Sigmoid colon (tissue), 7 donors: ENCODE results near the gene ELK1. TPM values are rescaled to one million over a fixed set of nuclear protein-coding genes. Genes with fewer than 3 reads are reported as not detected.

Experiments used
- DNase-seq: peaks from one replicate; pipeline ENCODE4 v3.0.0-alpha.2; 2019
- H3K27ac ChIP-seq, 4 donors: fragments of 200-600 bp; sonication (generic); one replicate each; pipeline ENCODE4 v1.5.1; 2016 to 2019; ENCODE audit warnings: mild to moderate bottlenecking in 1 of 4
- H3K27me3 ChIP-seq, 3 donors: fragments of 200-600 bp; sonication (generic); one replicate each; pipeline ENCODE4 v1.5.1; 2019; ENCODE audit warnings: mild to moderate bottlenecking in 1 of 3
- H3K36me3 ChIP-seq, 4 donors: fragments of 200-600 bp; sonication (generic); one replicate each; pipeline ENCODE4 v1.5.1; 2016 to 2019
- H3K4me1 ChIP-seq, 4 donors: fragments of 200-600 bp; sonication (generic); one replicate each; pipeline ENCODE4 v1.5.1; 2017 to 2019
- H3K4me3 ChIP-seq, 4 donors: fragments of 200-600 bp; sonication (generic); one replicate each; pipeline ENCODE4 v1.5.1; 2017 to 2019; ENCODE audit warnings: mild to moderate bottlenecking in 2 of 4, moderate library complexity in 1 of 4
- H3K9me3 ChIP-seq, 4 donors: fragments of 200-600 bp in 3 of 4; sonication (generic) in 3 of 4; one replicate each; pipeline versions ENCODE4 v1.5.1 to v1.6.1; 2013 to 2019
- CTCF ChIP-seq, 4 experiments: fragments of 450-650 bp in 3 of 4; fragments of 200-600 bp in 1 of 4; IDR thresholded peaks; one replicate each; pipeline ENCODE4 v1.5.1; 2016 to 2019; ENCODE audit warnings: antibody characterized with exemption in 4 of 4, mild to moderate bottlenecking in 3 of 4, moderate library complexity in 2 of 4
- EP300 ChIP-seq, 4 donors: sonication (generic); formaldehyde crosslinking; IDR thresholded peaks; one replicate each; pipeline ENCODE4 v1.6.1; 2017; ENCODE audit warnings: antibody characterized with exemption in 4 of 4
- POLR2A ChIP-seq, 2 donors: fragments of 450-650 bp; IDR thresholded peaks; one replicate each; pipeline ENCODE4 v1.6.1; 2016; ENCODE audit warnings: antibody characterized with exemption in 2 of 2, mild to moderate bottlenecking in 2 of 2, moderate library complexity in 2 of 2
- POLR2AphosphoS5 ChIP-seq, 4 donors: sonication (generic); formaldehyde crosslinking; IDR thresholded peaks; one replicate each; pipeline ENCODE4 v1.6.1; 2017; ENCODE audit warnings: antibody characterized with exemption in 4 of 4
- WGBS, 2 donors: extraction: QIAGEN DNeasy Blood & Tissue Kit; methylation state at CpG; one replicate each; pipeline ENCODE4 v1.1.7; 2013; 5-methylcytosine and 5-hydroxymethylcytosine counted together
- intact Hi-C: fragments of 100-400 bp; cut with DNase I; formaldehyde crosslinking; loops from one replicate; pipeline ENCODE4 v1.15.1; 2023
- polyA plus RNA-seq, 3 donors: library from polyadenylated mRNA; stranded (reverse); fragments of 200-250 nt; gene quantifications; one replicate each; pipeline ENCODE4 v1.2.3, GENCODE V29; 2013
- total RNA-seq, 4 donors: library from RNA; depleted of rRNA; stranded (reverse); fragments of >200 nt; gene quantifications; one replicate each; pipeline ENCODE4 v1.1.0, GENCODE V29; 2016
- donor health status: healthy with polysubstance abuse.
- donor health status: Bipolar disorder and iron deficiency.
- donor health status: healthy.

The ELK1 gene
- total and polyA plus RNA-seq, 7 donors, result 12.1 to 22.3 (median 17.2) TPM

GRCh38 chrX:47623540-47624027, 26.8 kb downstream of the ELK1 start:
- Histone ChIP-seq H3K27ac (no peak overlapping the region), H3K4me3 (peak overlapping the region in 2 of 4 donors; percentile 5 to 15), H3K27me3 (peaks cover 0 to 10% (median 0%) of the 10 kb centered on the region in 3 donors), H3K9me3 (no peaks in the 10 kb centered on the region), H3K36me3 (no peaks in the 10 kb centered on the region), H3K4me1 (peaks cover 0 to 5% (median 0%) of the 10 kb centered on the region in 4 donors)
- DNase-seq, result no peak
- whole genome bisulfite sequencing, 2 donors, result 0 to 1% methylated on average over 35 of the region's 35 CpGs
- TF ChIP-seq EP300 (IDR thresholded peaks at IDR 0.05), result no peak
- no peak for TF ChIP-seq CTCF (IDR thresholded peaks at IDR 0.05)
- no peak for TF ChIP-seq POLR2A (IDR thresholded peaks at IDR 0.05)
- no peak for TF ChIP-seq POLR2AphosphoS5 (IDR thresholded peaks at IDR 0.05)
- intact Hi-C loops, result no loop called here

- TF ChIP-seq POLR2A (IDR thresholded peaks at IDR 0.05) (no peak), EP300 (IDR thresholded peaks at IDR 0.05) (no peak), CTCF (IDR thresholded peaks at IDR 0.05) (no peak), POLR2AphosphoS5 (IDR thresholded peaks at IDR 0.05) (no peak)
- H3K4me1 ChIP-seq, result peaks cover 0 to 5% (median 0%) of the 10 kb centered on the region in 4 donors
- intact Hi-C loops, result loop anchor here (2.0 kb wide), 1 partner anchor 61 kb away; the partner anchor contains the start of gene ARAF
- WGBS, 2 donors, result 77 to 87% methylated on average over 6 of the region's 6 CpGs
- no peaks in the 10 kb centered on the region for H3K9me3 ChIP-seq
- H3K4me3 ChIP-seq, result no peak overlapping the region
- H3K36me3 ChIP-seq, result no peaks in the 10 kb centered on the region
- no peak overlapping the region for H3K27ac ChIP-seq
- no peak for DNase-seq
- peaks cover 0 to 10% (median 0%) of the 10 kb centered on the region in 3 donors for H3K27me3 ChIP-seq
Measured at GRCh38 chrX:47621851-47622250, 28.5 kb downstream of the ELK1 start.

GRCh38 chrX:47620303-47620685, 30.1 kb downstream of the ELK1 start:
- Histone ChIP-seq H3K27me3 (peaks cover 0 to 10% (median 0%) of the 10 kb centered on the region in 3 donors), H3K4me1 (peaks cover 0 to 5% (median 0%) of the 10 kb centered on the region in 4 donors), H3K36me3 (no peaks in the 10 kb centered on the region), H3K4me3 (no peak overlapping the region), H3K9me3 (no peaks in the 10 kb centered on the region), H3K27ac (no peak overlapping the region)
- WGBS, 2 donors, result 52 to 53% methylated on average over 9 of the region's 9 CpGs
- intact Hi-C loops, result loop anchor here (2.0 kb wide), 1 partner anchor 59 kb away; the partner anchor contains the start of gene ARAF
- no peak for TF ChIP-seq EP300 (IDR thresholded peaks at IDR 0.05)
- TF ChIP-seq CTCF (IDR thresholded peaks at IDR 0.05), result no peak
- TF ChIP-seq POLR2A (IDR thresholded peaks at IDR 0.05), result no peak
- no peak for TF ChIP-seq POLR2AphosphoS5 (IDR thresholded peaks at IDR 0.05)
- no peak for DNase-seq

- no peak within 1 kb of the TSS for H3K27ac ChIP-seq
- intact Hi-C loops, result loop anchor here (2.0 kb wide), 1 partner anchor 59 kb away; the partner anchor contains the start of gene ARAF
- H3K4me3 ChIP-seq, result peak within 1 kb of the TSS in 3 of 4 donors; percentile 16 to 40 (median 35)
- H3K4me1 ChIP-seq, result peaks cover 0 to 5% (median 0%) of the 10 kb centered on the region in 4 donors
- WGBS, 2 donors, result 2 to 5% methylated on average over 88 of the region's 88 CpGs
- H3K27me3 ChIP-seq, result peaks cover 0 to 10% (median 0%) of the 10 kb centered on the region in 3 donors
- DNase-seq, result peak; percentile 86
- no peaks in the 10 kb centered on the region for H3K9me3 ChIP-seq
- no peaks in the 10 kb centered on the region for H3K36me3 ChIP-seq
- TF ChIP-seq EP300 (IDR thresholded peaks at IDR 0.05) (no peak), POLR2A (IDR thresholded peaks at IDR 0.05) (no peak), POLR2AphosphoS5 (IDR thresholded peaks at IDR 0.05) (no peak), CTCF (IDR thresholded peaks at IDR 0.05) (no peak)
Measured at GRCh38 chrX:47619486-47620302, 30.7 kb downstream of the ELK1 start, which contains the start of gene SYN1. TSS of gene SYN1 (minus strand) at chrX:47619857. CDS start at chrX:47619728, 129 bp downstream.
